Fibroblast of the aortic adventitia (primary cell): ENCODE measurements around the gene NFIX. TPM values are rescaled to one million over a fixed set of nuclear protein-coding genes. Genes with fewer than 3 reads are reported as not detected.
A peak's percentile ranks its signal among the peaks of the same experiment; 100 is the strongest.

Experiments used
- DNase-seq: peaks from one replicate; pipeline ENCODE4 v3.0.0-alpha.2; 2010; ENCODE audit warnings: low read depth
- H3K4me3 ChIP-seq: 2 replicates; pipeline ENCODE4 v1.5.1; 2011; ENCODE audit warnings: low read depth, mild to moderate bottlenecking, control low read depth, low read length, moderate library complexity
- total RNA-seq: library from RNA; depleted of rRNA; stranded (reverse); fragments of >200 nt; gene quantifications from 2 replicates; pipeline ENCODE4 v1.2.3, GENCODE V29; 2012; ENCODE audit warnings: low replicate concordance
- TF ChIP-seq, protein P1 (sequence below): IDR thresholded peaks from 2 replicates; pipeline ENCODE4 v1.5.1; 2011; ENCODE audit warnings: mild to moderate bottlenecking, low read length, control low read depth, inconsistent platforms; ENCODE audit not compliant: insufficient read depth

NFIX gene
- total RNA-seq, 1 donor: 160 TPM

DNA sequence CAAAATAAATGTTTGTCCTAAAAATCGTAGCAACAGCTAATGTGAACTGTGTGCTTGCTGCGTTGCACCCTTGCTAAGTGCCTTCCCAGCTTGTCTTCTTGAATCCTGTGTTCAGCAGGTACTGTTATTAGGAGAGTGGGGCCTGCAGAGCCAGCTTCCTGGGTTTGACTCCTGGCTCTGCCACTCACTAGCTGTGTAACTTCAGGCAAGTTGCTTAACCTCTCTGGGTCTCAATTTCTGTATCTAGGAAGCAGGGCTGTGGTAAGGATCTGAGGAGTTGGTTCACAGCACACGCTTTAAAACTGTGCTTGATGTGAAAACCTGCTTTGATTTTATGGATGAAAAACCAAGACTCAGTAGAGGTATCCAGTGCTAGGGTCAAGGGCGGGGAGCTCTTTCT is 10.0 kb downstream of the NFIX start:
- TF ChIP-seq, protein P1, sequence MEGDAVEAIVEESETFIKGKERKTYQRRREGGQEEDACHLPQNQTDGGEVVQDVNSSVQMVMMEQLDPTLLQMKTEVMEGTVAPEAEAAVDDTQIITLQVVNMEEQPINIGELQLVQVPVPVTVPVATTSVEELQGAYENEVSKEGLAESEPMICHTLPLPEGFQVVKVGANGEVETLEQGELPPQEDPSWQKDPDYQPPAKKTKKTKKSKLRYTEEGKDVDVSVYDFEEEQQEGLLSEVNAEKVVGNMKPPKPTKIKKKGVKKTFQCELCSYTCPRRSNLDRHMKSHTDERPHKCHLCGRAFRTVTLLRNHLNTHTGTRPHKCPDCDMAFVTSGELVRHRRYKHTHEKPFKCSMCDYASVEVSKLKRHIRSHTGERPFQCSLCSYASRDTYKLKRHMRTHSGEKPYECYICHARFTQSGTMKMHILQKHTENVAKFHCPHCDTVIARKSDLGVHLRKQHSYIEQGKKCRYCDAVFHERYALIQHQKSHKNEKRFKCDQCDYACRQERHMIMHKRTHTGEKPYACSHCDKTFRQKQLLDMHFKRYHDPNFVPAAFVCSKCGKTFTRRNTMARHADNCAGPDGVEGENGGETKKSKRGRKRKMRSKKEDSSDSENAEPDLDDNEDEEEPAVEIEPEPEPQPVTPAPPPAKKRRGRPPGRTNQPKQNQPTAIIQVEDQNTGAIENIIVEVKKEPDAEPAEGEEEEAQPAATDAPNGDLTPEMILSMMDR: no peak
- DNase-seq: no peak
- no peak overlapping the region for H3K4me3 ChIP-seq

DNA sequence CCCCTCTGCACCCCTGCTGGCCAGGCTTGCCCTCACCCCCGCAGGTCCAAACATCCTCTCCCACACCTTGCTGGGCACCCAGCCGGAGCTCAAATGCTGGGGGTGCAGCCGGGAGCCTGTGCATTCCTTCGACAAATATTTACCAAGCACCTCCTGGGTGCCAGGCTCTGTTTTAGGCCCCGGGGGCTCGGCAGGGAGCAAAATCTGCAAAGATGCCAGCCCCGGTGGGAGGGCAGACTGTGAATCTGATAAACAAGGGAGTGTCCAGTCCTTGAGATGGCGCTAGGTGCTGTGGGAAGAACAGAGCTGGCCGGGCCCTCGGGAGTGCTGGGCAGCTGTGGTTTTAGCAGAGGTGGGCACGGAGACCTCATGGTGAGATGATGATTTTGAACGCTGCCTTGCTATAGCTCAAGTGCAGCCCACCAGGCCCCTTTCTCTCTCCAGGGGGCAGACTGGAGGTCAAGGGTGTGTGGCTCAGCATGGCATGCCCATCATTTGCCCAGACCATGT is 10.6 kb downstream of the NFIX start:
- DNase-seq: no peak
- H3K4me3 ChIP-seq: no peak overlapping the region
- TF ChIP-seq, protein P1: no peak

DNA sequence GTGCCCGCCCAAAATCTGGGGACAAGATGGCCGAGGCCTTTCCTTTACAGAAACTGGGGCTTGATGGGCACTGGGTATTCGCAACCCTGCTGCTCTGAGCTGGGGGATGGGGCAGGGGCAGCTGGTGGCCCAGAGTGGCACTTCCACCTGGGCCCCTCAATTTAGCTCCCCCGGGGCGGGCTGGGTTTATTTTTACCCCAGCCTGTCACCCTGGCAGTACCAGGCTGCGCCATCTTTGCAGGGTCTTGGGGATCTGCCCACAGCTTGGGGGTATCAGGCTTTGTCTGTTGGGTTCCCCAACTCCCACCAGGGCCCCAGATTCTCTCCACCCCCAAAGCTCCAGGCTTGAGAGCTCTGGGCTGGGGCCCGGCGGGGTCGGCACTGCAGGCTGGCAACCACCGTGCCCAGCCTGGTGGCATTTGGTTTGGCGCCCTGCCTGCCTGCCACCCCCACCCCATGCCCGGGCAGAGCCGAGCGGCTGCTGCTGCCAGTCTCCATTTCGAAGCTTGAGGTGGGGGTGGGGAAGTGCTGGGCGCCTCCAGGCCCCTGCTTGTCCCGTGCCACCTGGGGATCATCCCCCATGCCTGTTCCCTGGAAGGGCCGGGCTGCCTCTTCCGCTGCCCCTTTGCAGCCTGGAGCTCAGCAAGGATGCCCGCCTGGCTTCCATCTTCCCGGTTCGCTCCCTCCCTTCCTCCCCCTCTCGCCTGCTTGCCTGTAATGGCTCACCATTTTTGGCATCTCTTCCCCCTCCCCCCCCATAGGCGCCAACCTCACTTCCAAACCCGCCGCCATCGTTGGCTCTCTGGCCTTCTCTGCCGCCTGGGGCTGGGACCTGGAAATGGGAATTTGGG is 11.4 kb downstream of the NFIX start:
- H3K4me3 ChIP-seq: no peak overlapping the region
- DNase-seq: no peak
- TF ChIP-seq, protein P1: no peak

DNA sequence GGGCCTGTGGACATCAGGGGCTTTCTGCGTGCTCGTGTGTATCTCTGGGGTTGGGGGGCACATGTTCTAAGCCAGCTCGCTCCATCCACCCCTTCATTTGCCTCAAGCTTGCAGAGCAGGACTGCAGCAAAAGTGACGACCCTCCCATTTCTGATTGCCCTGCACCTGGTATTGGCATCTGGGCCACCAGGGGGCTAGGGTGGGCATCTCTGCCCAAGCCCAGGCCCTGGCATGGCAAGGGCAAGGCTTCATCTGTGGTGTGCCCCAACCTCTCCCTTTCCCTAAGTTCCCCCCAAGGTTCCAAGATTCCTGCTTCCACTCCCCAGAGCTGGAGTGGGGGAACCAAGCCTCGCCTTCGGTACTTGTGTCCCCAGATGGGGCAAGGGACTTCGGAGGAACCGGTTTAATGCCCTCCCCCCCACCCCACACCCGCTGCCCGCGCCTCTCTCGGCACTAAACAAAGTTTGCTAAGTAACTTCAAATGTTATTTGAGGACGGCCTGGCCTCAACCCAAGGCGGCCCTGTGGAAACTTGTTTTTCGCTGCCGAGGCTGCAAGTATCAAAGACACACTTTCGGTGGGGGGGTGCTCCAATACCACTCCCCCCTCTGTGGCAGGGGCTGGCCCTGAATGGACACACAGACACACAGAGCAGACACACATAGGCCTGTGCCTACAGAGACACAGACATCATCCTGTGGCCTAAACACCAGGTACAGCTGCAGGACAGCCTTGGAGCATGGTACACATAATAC is 12.2 kb downstream of the NFIX start:
- H3K4me3 ChIP-seq: peak overlapping the region; percentile 22
- DNase-seq: peak; percentile 42
- TF ChIP-seq, protein P1: peak; percentile 9

DNA sequence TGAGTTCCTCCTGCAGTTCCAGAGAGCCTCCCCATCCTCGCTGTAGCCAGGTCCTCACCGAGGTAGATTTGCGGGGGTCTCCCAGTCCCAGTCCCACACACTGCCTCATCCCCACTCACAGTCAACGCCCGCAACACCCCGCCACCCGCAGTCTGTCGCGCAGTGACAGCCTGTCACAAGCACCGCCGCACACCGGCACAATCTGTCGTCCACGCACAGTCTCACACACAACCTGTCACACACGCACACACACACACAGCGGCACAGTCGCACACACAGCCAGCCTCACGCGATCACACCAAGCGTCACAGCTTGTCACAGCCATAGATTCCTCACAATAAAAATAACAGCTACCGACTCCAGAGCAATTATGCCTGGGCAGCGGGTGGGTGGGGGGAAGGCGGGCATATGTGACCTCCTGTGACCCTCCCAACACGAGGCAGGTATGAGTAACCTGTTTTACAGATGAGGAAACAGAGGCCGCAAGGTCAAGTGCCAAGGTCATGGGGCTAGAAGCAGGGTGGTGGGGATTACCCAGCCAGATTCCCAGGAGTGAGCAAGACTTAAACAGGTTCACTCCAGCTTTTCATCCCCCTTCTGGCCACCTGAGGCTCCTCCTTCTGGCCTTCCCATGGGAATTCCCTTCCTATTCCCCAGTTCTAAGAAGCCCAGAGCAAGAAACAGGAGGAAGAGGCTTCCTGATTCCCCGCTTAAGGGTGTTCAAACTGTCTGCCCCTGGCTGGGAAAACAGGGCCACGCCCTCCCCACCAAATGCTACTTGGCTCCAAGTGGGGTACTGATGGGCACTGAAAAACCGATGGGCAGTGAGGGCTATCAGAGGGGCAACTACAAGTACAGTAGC is 13.9 kb downstream of the NFIX start:
- TF ChIP-seq, protein P1: no peak
- H3K4me3 ChIP-seq: no peak overlapping the region
- DNase-seq: peak; percentile 57
